HepG2 (cell line): ENCODE data around the gene HEPN1.

Experiments used
- HCFC1 ChIP-seq: fragments of 150-350 bp; IDR thresholded peaks from 2 replicates; pipeline ENCODE4 v1.6.1; 2014; ENCODE audit warnings: low read depth, low read length
- SMARCE1 ChIP-seq: fragments of 450-650 bp; IDR thresholded peaks from 2 replicates; pipeline ENCODE4 v1.6.1; 2017; ENCODE audit warnings: borderline replicate concordance
- SP5 ChIP-seq: IDR thresholded peaks from 2 replicates; pipeline ENCODE4 v1.6.1; 2016; ENCODE audit warnings: low read depth, borderline replicate concordance

- TF ChIP-seq SP5 (no peak), SMARCE1 (no peak), HCFC1 (no peak)
These were observed 22.1 kb upstream of the HEPN1 start for GRCh38 chr11:124896821-124897391.
